Liver (tissue), 3 donors: ENCODE data around the gene SPTB.

Source experiments
- ATF3 ChIP-seq: IDR thresholded peaks from 2 replicates; pipeline ENCODE4 v1.6.1; 2016; ENCODE audit warnings: antibody characterized with exemption
- CTCF ChIP-seq: fragments of 150-350 bp; IDR thresholded peaks from 2 replicates; pipeline ENCODE4 v1.5.1; 2017; ENCODE audit warnings: improper control_type of control experiment, low read depth, low read length; ENCODE audit not compliant: missing input control
- EGR1 ChIP-seq, 2 donors: IDR thresholded peaks; 2 replicates each; pipeline ENCODE4 v1.6.1; 2016 to 2018; ENCODE audit warnings: antibody characterized with exemption in 2 of 2, low read depth in 2 of 2
- GABPA ChIP-seq, 2 donors: IDR thresholded peaks in 1 of 2; conservative IDR thresholded peaks in 1 of 2; 2 replicates each; pipeline ENCODE4 v1.6.1; 2016; ENCODE audit warnings: antibody characterized with exemption in 2 of 2, mild to moderate bottlenecking in 1 of 2, moderate library complexity in 1 of 2
- HNF4G ChIP-seq: IDR thresholded peaks from 2 replicates; pipeline ENCODE4 v1.6.1; 2016; ENCODE audit warnings: antibody characterized with exemption
- JUND ChIP-seq, 2 donors: IDR thresholded peaks; 2 replicates each; pipeline ENCODE4 v1.6.1; 2016; ENCODE audit warnings: antibody characterized with exemption in 2 of 2
- MAX ChIP-seq: IDR thresholded peaks from 2 replicates; pipeline ENCODE4 v1.6.1; 2016; ENCODE audit warnings: antibody characterized with exemption
- RAD21 ChIP-seq, 2 donors: IDR thresholded peaks; 2 replicates each; pipeline ENCODE4 v1.6.1; 2016; ENCODE audit warnings: antibody characterized with exemption in 2 of 2, mild to moderate bottlenecking in 2 of 2
- REST ChIP-seq: IDR thresholded peaks from 2 replicates; pipeline ENCODE4 v1.6.1; 2016; ENCODE audit warnings: antibody characterized with exemption, mild to moderate bottlenecking
- donor health status: healthy.
- donor health status: healthy.

GRCh38 chr14:64868379-64868778 is 11.3 kb downstream of the SPTB start:
- TF ChIP-seq CTCF (no peak), GABPA (IDR thresholded peaks at IDR 0.05 in 1 of 2, conservative IDR thresholded peaks at IDR 0.05 in 1 of 2) (no peak), EGR1 (IDR thresholded peaks at IDR 0.05; ENCODE audit: low read depth in 2 of 2) (no peak), MAX (no peak), RAD21 (IDR thresholded peaks at IDR 0.05) (no peak), REST (no peak), ATF3 (no peak), JUND (IDR thresholded peaks at IDR 0.05) (no peak), HNF4G (no peak)
